NCI-H1436 (cell line): ENCODE results near the gene C12orf76.

ENCODE experiments used
- DNase-seq: peaks from one replicate; lab custom pipeline; 2025; lab: John Stamatoyannopoulos, UW

Gene C12orf76

DNA sequence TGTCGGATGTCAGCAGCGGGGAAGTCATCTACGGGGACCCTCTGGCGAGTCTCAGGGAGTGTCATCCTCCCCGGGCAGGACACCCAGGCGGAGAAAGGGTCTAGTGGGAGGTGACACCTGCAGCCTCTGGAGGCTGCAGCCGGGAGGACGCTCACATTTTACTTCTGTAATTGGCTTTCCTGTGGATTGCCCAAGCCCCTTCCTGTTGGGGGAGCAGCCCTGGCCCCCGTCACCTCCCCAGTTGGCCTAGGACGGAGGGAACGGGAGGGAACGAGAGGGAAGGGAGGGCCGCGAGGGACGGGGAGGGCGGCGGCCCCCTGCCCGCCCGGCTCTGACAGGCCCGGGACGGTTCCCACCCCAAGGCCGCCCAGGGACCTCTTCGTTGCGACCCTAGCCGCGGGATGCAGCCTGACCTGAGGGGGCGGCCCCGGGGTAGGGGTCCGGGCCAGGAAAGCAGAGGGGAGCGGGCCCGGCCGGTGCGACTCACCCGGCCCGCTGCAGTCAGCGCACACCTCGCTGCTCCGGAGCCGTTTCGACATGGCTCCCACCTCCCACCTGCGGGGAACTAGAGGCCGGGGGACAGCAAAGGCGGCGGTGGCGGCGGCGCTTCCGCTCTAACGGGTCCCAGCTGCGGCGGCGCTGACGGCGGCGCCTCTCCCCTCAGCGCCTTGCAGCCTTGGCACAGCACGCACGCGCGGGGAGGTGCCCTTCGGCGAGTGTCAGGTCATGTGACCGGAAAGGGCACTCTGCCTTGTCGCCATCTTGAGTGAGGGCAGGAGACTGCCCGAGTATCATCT lies 52.4 kb downstream of the C12orf76 start, which contains the start of gene GIT2:
GIT2 (minus strand) TSS at position 683 of the 797 bp plus-strand sequence; CDS start at position 539, 144 bp downstream.
- DNase-seq, result peak; percentile 90

DNA sequence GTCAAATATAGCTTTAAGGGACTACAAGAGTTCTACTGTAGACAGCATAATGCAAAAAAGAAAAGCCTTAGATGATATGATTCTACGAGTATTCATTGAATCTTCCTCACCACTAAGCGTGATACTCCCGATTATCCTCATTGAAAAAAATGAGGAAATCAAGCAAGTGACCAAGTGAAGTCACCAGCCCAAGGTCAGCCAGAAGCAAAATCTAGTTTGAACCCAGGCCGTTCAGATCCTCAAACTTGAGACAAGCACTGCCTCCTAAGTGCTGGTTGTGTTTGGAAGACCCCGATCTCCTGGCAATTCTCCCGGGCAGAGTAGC lies 53.0 kb downstream of the C12orf76 start:
- no peak for DNase-seq

- DNase-seq, result no peak
These were observed 53.7 kb downstream of the C12orf76 start for GRCh38 chr12:109994401-109995175.

GRCh38 chr12:109993091-109993490 lies 55.2 kb downstream of the C12orf76 start:
- DNase-seq, result no peak

DNA sequence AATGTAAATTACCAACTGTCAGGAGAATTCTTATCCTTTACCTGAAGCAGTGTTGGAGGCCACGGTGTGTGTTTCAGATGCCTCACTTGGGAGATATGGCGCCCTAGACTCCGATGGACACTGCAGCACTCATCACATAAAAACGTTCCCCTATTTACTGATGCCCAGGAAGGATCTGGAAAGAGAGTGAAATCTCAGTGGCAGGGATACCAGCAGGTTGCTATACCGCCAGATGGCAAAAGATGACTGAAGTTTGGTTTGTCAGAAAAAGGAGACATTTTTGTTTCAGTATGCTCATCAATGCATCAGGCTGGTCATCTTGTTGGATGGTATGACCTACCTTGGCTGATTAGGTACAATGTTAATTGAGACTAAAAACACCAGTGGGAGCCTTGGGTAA lies 56.7 kb downstream of the C12orf76 start:
- no peak for DNase-seq
